GM23338 (cell line): ENCODE data around the gene EXOC7. TPM values are rescaled to one million over a fixed set of nuclear protein-coding genes. Genes with fewer than 3 reads are reported as not detected.

ENCODE experiments used
- ATAC-seq: fragments of 200-7000 bp; cut with Tn5 transposase; 3 replicates; pipeline ENCODE4 v1.9.1; 2020
- DNase-seq: peaks from one replicate; pipeline ENCODE4 v3.0.0-alpha.2; 2015; ENCODE audit warnings: low spot score
- H2AFZ ChIP-seq: fragments of 200-600 bp; sonication (generic); 2 replicates; pipeline ENCODE4 v1.8.0; 2016; ENCODE audit warnings: antibody characterized with exemption, mild to moderate bottlenecking, moderate library complexity
- H3F3A ChIP-seq: fragments of 200-600 bp; sonication (generic); replicated peaks from 2 replicates; pipeline ENCODE4 v1.8.0; 2017; ENCODE audit warnings: antibody characterized with exemption, mixed run types, low read depth
- H3K27ac ChIP-seq: fragments of 200-600 bp; sonication (generic); 2 replicates; pipeline ENCODE4 v1.6.1; 2016; ENCODE audit warnings: low read depth
- H3K27me3 ChIP-seq: fragments of 200-600 bp; sonication (generic); 2 replicates; pipeline ENCODE4 v1.8.0; 2016; ENCODE audit warnings: mild to moderate bottlenecking, mixed run types, moderate library complexity; ENCODE audit not compliant: insufficient read depth
- H3K36me3 ChIP-seq: fragments of 200-600 bp; sonication (generic); 2 replicates; pipeline ENCODE4 v1.8.0; 2016; ENCODE audit warnings: mild to moderate bottlenecking; ENCODE audit not compliant: insufficient read depth
- H3K4me1 ChIP-seq: fragments of 200-600 bp; sonication (generic); 2 replicates; pipeline ENCODE4 v1.8.0; 2016; ENCODE audit warnings: mild to moderate bottlenecking, moderate library complexity; ENCODE audit not compliant: insufficient read depth
- H3K4me2 ChIP-seq: fragments of 200-600 bp; sonication (generic); 2 replicates; pipeline ENCODE4 v1.7.1; 2017; ENCODE audit warnings: mixed run types
- H3K4me3 ChIP-seq: fragments of 200-600 bp; sonication (generic); 2 replicates; pipeline ENCODE4 v1.6.1; 2016; ENCODE audit warnings: mixed run types
- H3K79me2 ChIP-seq: fragments of 200-600 bp; sonication (generic); replicated peaks from 2 replicates; pipeline ENCODE4 v1.8.0; 2017; ENCODE audit warnings: mild to moderate bottlenecking; ENCODE audit not compliant: insufficient read depth
- H3K9me2 ChIP-seq: fragments of 200-600 bp; sonication (generic); 2 replicates; pipeline ENCODE4 v1.8.0; 2017; ENCODE audit not compliant: insufficient read depth
- H4K20me1 ChIP-seq: fragments of 200-600 bp; sonication (generic); replicated peaks from 2 replicates; pipeline ENCODE4 v1.8.0; 2017; ENCODE audit warnings: mild to moderate bottlenecking; ENCODE audit not compliant: insufficient read depth
- H3K27ac Mint-ChIP-seq: 2 replicates; pipeline ENCODE4 v1.8.0; 2020; ENCODE audit warnings: inconsistent platforms, mild to moderate bottlenecking, moderate library complexity, mixed read lengths
- H3K27me3 Mint-ChIP-seq: 3 replicates; pipeline ENCODE4 v1.8.0; 2022; ENCODE audit warnings: low read depth, mild to moderate bottlenecking, moderate library complexity, mixed read lengths, inconsistent platforms; ENCODE audit not compliant: insufficient read depth, poor library complexity
- H3K36me3 Mint-ChIP-seq: 3 replicates; pipeline ENCODE4 v1.8.0; 2021; ENCODE audit warnings: low read depth, mild to moderate bottlenecking, inconsistent platforms, moderate library complexity, mixed read lengths
- H3K4me1 Mint-ChIP-seq: 3 replicates; pipeline ENCODE4 v1.8.0; 2020; ENCODE audit warnings: mild to moderate bottlenecking, inconsistent platforms, mixed read lengths
- H3K4me3 Mint-ChIP-seq: 3 replicates; pipeline ENCODE4 v1.8.0; 2021; ENCODE audit warnings: moderate library complexity, mild to moderate bottlenecking, inconsistent platforms, mixed read lengths
- H3K9me3 Mint-ChIP-seq: 3 replicates; pipeline ENCODE4 v1.8.0; 2020; ENCODE audit warnings: moderate library complexity, mild to moderate bottlenecking, inconsistent platforms, mixed read lengths
- CREB1 ChIP-seq: fragments of 250-450 bp; sonication (Bioruptor Pico); IDR thresholded peaks from 2 replicates; pipeline ENCODE4 v1.5.0; 2020; ENCODE audit warnings: low read depth, mild to moderate bottlenecking, moderate library complexity
- CTCF ChIP-seq, 2 experiments: fragments of 200-600 bp in 1 of 2; sonication (generic) in 1 of 2; conservative IDR thresholded peaks; 2 replicates each; pipeline versions ENCODE4 v1.5.1 to v1.6.1; 2016 to 2017; ENCODE audit warnings: antibody characterized with exemption in 2 of 2, low read depth in 2 of 2, mild to moderate bottlenecking in 2 of 2, moderate library complexity in 1 of 2
- ETS1 ChIP-seq: IDR thresholded peaks from 2 replicates; pipeline ENCODE4 v1.6.1; 2016; ENCODE audit warnings: antibody characterized with exemption
- EZH2 ChIP-seq: fragments of 200-600 bp; sonication (generic); IDR thresholded peaks from one replicate; pipeline ENCODE4 v1.8.0; 2017; ENCODE audit warnings: antibody characterized with exemption, mild to moderate bottlenecking, low read depth; ENCODE audit not compliant: unreplicated experiment
- EZH2phosphoT487 ChIP-seq: fragments of 200-600 bp; sonication (generic); IDR thresholded peaks from one replicate; pipeline ENCODE4 v1.8.1; 2018; ENCODE audit warnings: antibody characterized with exemption; ENCODE audit not compliant: unreplicated experiment
- JUNB ChIP-seq: IDR thresholded peaks from one replicate; pipeline ENCODE4 v1.6.1; 2016; ENCODE audit warnings: antibody characterized with exemption; ENCODE audit not compliant: unreplicated experiment
- NANOG ChIP-seq: IDR thresholded peaks from 2 replicates; pipeline ENCODE4 v1.6.1; 2016; ENCODE audit warnings: antibody characterized with exemption, borderline replicate concordance
- POLR2AphosphoS5 ChIP-seq: IDR thresholded peaks from 2 replicates; pipeline ENCODE4 v1.6.1; 2016; ENCODE audit warnings: antibody characterized with exemption, low read depth
- REST ChIP-seq: IDR thresholded peaks from one replicate; pipeline ENCODE4 v1.6.1; 2018; ENCODE audit warnings: antibody characterized with exemption; ENCODE audit not compliant: unreplicated experiment
- STAT1 ChIP-seq: IDR thresholded peaks from one replicate; pipeline ENCODE4 v1.6.1; 2016; ENCODE audit warnings: antibody characterized with exemption; ENCODE audit not compliant: unreplicated experiment
- ZNF114 ChIP-seq: fragments of 250-450 bp; sonication (Bioruptor Pico); IDR thresholded peaks from 2 replicates; pipeline ENCODE4 v1.5.0; 2020; ENCODE audit warnings: mild to moderate bottlenecking, moderate library complexity
- ZNF331 ChIP-seq: fragments of 250-450 bp; sonication (Bioruptor Pico); IDR thresholded peaks from 2 replicates; pipeline ENCODE4 v1.5.0; 2020; ENCODE audit warnings: low read depth, mild to moderate bottlenecking, moderate library complexity
- ZNF462 ChIP-seq: fragments of 250-450 bp; sonication (Bioruptor Pico); IDR thresholded peaks from 2 replicates; pipeline ENCODE4 v1.5.0; 2020; ENCODE audit warnings: mild to moderate bottlenecking, moderate library complexity
- polyA plus RNA-seq: library from polyadenylated mRNA; unstranded; fragments of >200 nt; fragmentation: Nextera tagmentation; extraction: Ambion mirVana; gene quantifications from 2 replicates; pipeline ENCODE4 v1.2.1, GENCODE V29; 2016
- total RNA-seq: library from RNA; depleted of rRNA; stranded (reverse); fragments of >200 nt; shearing (Covaris generic); gene quantifications from 2 replicates; pipeline ENCODE4 v1.2.3, GENCODE V29; 2014

EXOC7 gene
- total and polyA plus RNA-seq, 2 experiments from 2014 or later = 75.4 to 77.4 TPM

GRCh38 chr17:76125922-76126321 lies 22.3 kb upstream of the EXOC7 start (continued):
- no peak for TF ChIP-seq ETS1

GRCh38 chr17:76125391-76125675 lies 21.7 kb upstream of the EXOC7 start:
- no peak overlapping the region for H2AFZ ChIP-seq
- no peak for ATAC-seq
- H3K27me3 ChIP-seq = peaks cover 10% of the 10 kb centered on the region
- H3F3A ChIP-seq = peaks cover 15% of the 10 kb centered on the region
- peaks cover 25% of the 10 kb centered on the region for H3K4me1 ChIP-seq
- no peak overlapping the region for H3K4me3 ChIP-seq
- Mint-ChIP-seq H3K27ac (no peak overlapping the region), H3K4me1 (peaks cover 25% of the 10 kb centered on the region), H3K9me3 (no peaks in the 10 kb centered on the region; the same call in 2 of the 3 replicates), H3K36me3 (no peaks in the 10 kb centered on the region), H3K4me3 (no peak overlapping the region), H3K27me3 (peaks cover 20% of the 10 kb centered on the region)
- H3K36me3 ChIP-seq = no peaks in the 10 kb centered on the region
- no peak overlapping the region for H3K27ac ChIP-seq
- no peak overlapping the region for H3K4me2 ChIP-seq
- DNase-seq = no peak
- no peaks in the 10 kb centered on the region for H4K20me1 ChIP-seq
- H3K9me2 ChIP-seq = no peaks in the 10 kb centered on the region
- TF ChIP-seq CREB1 (CRISPR knock-in tag) (no peak), STAT1 (no peak), ZNF114 (CRISPR knock-in tag) (no peak), NANOG (no peak), CTCF (conservative IDR thresholded peaks at IDR 0.05; ENCODE audit: low read depth in 2 of 2) (no peak), JUNB (no peak), ZNF462 (CRISPR knock-in tag) (no peak), ZNF331 (CRISPR knock-in tag) (no peak), ETS1 (no peak), POLR2AphosphoS5 (no peak), EZH2phosphoT487 (no peak), EZH2 (no peak), REST (no peak)
- H3K79me2 ChIP-seq = no peaks in the 10 kb centered on the region
